ENCODE measurements around the gene BCL11A. TPM values are rescaled to one million over a fixed set of nuclear protein-coding genes. Genes with fewer than 3 reads are reported as not detected.

BCL11A gene
- polyA plus RNA-seq, 1 experiment = 0.60 TPM

GRCh38 chr2:60523963-60524362 lies 29.5 kb downstream of the BCL11A start:
- no peaks in the 10 kb centered on the region for H3K27me3 ChIP-seq (ENCODE audit: control insufficient read depth, insufficient read depth, low read length)
- no peak for TF ChIP-seq CTCF (IDR thresholded peaks at IDR 0.05; ENCODE audit: insufficient read depth, low read depth, low read length)
- no peak for DNase-seq (ENCODE audit: low read depth)
- POLR2A ChIA-PET = no interaction called here
- no peaks in the 10 kb centered on the region for H3K36me3 ChIP-seq (ENCODE audit: control insufficient read depth, insufficient read depth, low read length)
- H3K4me3 ChIP-seq (ENCODE audit: low read depth, low read length) = no peak overlapping the region
- CTCF ChIA-PET = interaction anchor here (3.6 kb wide), 1 partner anchor 16 kb away, joined by 11 read pairs; no protein-coding TSS in a partner anchor

- H3K4me3 ChIP-seq (ENCODE audit: low read depth, low read length) = no peak overlapping the region
- no peaks in the 10 kb centered on the region for H3K27me3 ChIP-seq (ENCODE audit: control insufficient read depth, insufficient read depth, low read length)
- H3K36me3 ChIP-seq (ENCODE audit: control insufficient read depth, insufficient read depth, low read length) = no peaks in the 10 kb centered on the region
- TF ChIP-seq CTCF (IDR thresholded peaks at IDR 0.05; ENCODE audit: insufficient read depth, low read depth, low read length) = no peak
- no peak for DNase-seq (ENCODE audit: low read depth)
- ChIA-PET POLR2A (no interaction called here), CTCF (interaction anchor here (3.6 kb wide), 1 partner anchor 14 kb away, joined by 11 read pairs; no protein-coding TSS in a partner anchor)
Observed at GRCh38 chr2:60522462-60522861, 31.0 kb downstream of the BCL11A start.

GRCh38 chr2:60521626-60522025 lies 31.8 kb downstream of the BCL11A start:
- CTCF ChIA-PET = interaction anchor here (3.6 kb wide), 1 partner anchor 14 kb away, joined by 11 read pairs; no protein-coding TSS in a partner anchor
- POLR2A ChIA-PET = no interaction called here
- no peak overlapping the region for H3K4me3 ChIP-seq (ENCODE audit: low read depth, low read length)
- H3K27me3 ChIP-seq (ENCODE audit: control insufficient read depth, insufficient read depth, low read length) = no peaks in the 10 kb centered on the region
- no peak for TF ChIP-seq CTCF (IDR thresholded peaks at IDR 0.05; ENCODE audit: insufficient read depth, low read depth, low read length)
- no peaks in the 10 kb centered on the region for H3K36me3 ChIP-seq (ENCODE audit: control insufficient read depth, insufficient read depth, low read length)
- no peak for DNase-seq (ENCODE audit: low read depth)

GRCh38 chr2:60520917-60521539 lies 32.4 kb downstream of the BCL11A start:
- H3K4me3 ChIP-seq (ENCODE audit: low read depth, low read length) = no peak overlapping the region
- DNase-seq (ENCODE audit: low read depth) = no peak
- H3K27me3 ChIP-seq (ENCODE audit: control insufficient read depth, insufficient read depth, low read length) = no peaks in the 10 kb centered on the region
- H3K36me3 ChIP-seq (ENCODE audit: control insufficient read depth, insufficient read depth, low read length) = no peaks in the 10 kb centered on the region
- POLR2A ChIA-PET = no interaction called here
- no peak for TF ChIP-seq CTCF (IDR thresholded peaks at IDR 0.05; ENCODE audit: insufficient read depth, low read depth, low read length)
- CTCF ChIA-PET = interaction anchor here (0.7 to 3.6 kb wide), 2 partner anchors 13 to 17 kb away, joined by 4 to 11 read pairs; no protein-coding TSS in a partner anchor

- Histone ChIP-seq H3K36me3 (ENCODE audit: control insufficient read depth, insufficient read depth, low read length) (no peaks in the 10 kb centered on the region), H3K27me3 (ENCODE audit: control insufficient read depth, insufficient read depth, low read length) (no peaks in the 10 kb centered on the region), H3K4me3 (ENCODE audit: low read depth, low read length) (no peak overlapping the region)
- DNase-seq (ENCODE audit: low read depth) = no peak
- TF ChIP-seq CTCF (IDR thresholded peaks at IDR 0.05; ENCODE audit: insufficient read depth, low read depth, low read length) = no peak
- POLR2A ChIA-PET = no interaction called here
- CTCF ChIA-PET = interaction anchor here (0.7 kb wide), 1 partner anchor 17 kb away, joined by 4 read pairs; no protein-coding TSS in a partner anchor
Observed at GRCh38 chr2:60520151-60520876, 33.1 kb downstream of the BCL11A start.
